HG02623 (cell line): ENCODE results near the gene SEMA3B.
A peak's percentile ranks its signal among the peaks of the same experiment; 100 is the strongest.
"Not testable (repeated sequence)": the region's sequence is repeated elsewhere in the genome, so short reads cannot be mapped to it uniquely, and the experiment has no call there.

Experiments used
- ATAC-seq: cut with Tn5 transposase; IDR thresholded peaks from one replicate; pipeline ENCODE4 v1.9.1; 2021; ENCODE audit warnings: moderate library complexity; ENCODE audit not compliant: unreplicated experiment

SEMA3B gene

GRCh38 chr3:50312041-50312440 is 43.1 kb downstream of the SEMA3B start:
- not testable (repeated sequence) for ATAC-seq

GRCh38 chr3:50314342-50314741 is 45.4 kb downstream of the SEMA3B start:
- ATAC-seq = no peak

GRCh38 chr3:50314816-50315215 is 45.9 kb downstream of the SEMA3B start:
- no peak for ATAC-seq

- no peak for ATAC-seq
Observed at GRCh38 chr3:50316657-50317242, 47.8 kb downstream of the SEMA3B start.

GRCh38 chr3:50317300-50317699 is 48.4 kb downstream of the SEMA3B start:
- ATAC-seq = no peak

GRCh38 chr3:50318163-50318562 is 49.2 kb downstream of the SEMA3B start:
- ATAC-seq = no peak

GRCh38 chr3:50318615-50319014 is 49.7 kb downstream of the SEMA3B start:
- ATAC-seq = no peak

- ATAC-seq = no peak
Observed at GRCh38 chr3:50319181-50319893, 50.4 kb downstream of the SEMA3B start.

GRCh38 chr3:50319894-50320625 is 51.1 kb downstream of the SEMA3B start:
- ATAC-seq = no peak

GRCh38 chr3:50320853-50321335 is 51.9 kb downstream of the SEMA3B start:
- ATAC-seq = peak; percentile 42

GRCh38 chr3:50321336-50322114 is 52.6 kb downstream of the SEMA3B start:
- peak; percentile 79 for ATAC-seq

GRCh38 chr3:50322115-50322385 is 53.1 kb downstream of the SEMA3B start:
- no peak for ATAC-seq

- ATAC-seq = no peak
Observed at GRCh38 chr3:50322386-50323091, 53.6 kb downstream of the SEMA3B start, which contains the start of gene HYAL2. HYAL2 (minus strand) TSS chr3:50322745; CDS start chr3:50320489, 2,256 bp downstream.

GRCh38 chr3:50323092-50323600 is 54.2 kb downstream of the SEMA3B start:
- ATAC-seq = no peak

- ATAC-seq = no peak
Observed at GRCh38 chr3:50323614-50324199, 54.8 kb downstream of the SEMA3B start.

- no peak for ATAC-seq
Observed at GRCh38 chr3:50324351-50325112, 55.6 kb downstream of the SEMA3B start.

- ATAC-seq = no peak
Observed at GRCh38 chr3:50325113-50325480, 56.1 kb downstream of the SEMA3B start.

- ATAC-seq = no peak
Observed at GRCh38 chr3:50325497-50326181, 56.7 kb downstream of the SEMA3B start.

- ATAC-seq = no peak
Observed at GRCh38 chr3:50326182-50326541, 57.2 kb downstream of the SEMA3B start.
